GM21717 (cell line): ENCODE measurements around the gene CRISPLD2.

Source experiments
- ATAC-seq: cut with Tn5 transposase; IDR thresholded peaks from one replicate; pipeline ENCODE4 v1.9.1; 2021; ENCODE audit warnings: mild to moderate bottlenecking, moderate library complexity; ENCODE audit not compliant: unreplicated experiment

Gene CRISPLD2

DNA sequence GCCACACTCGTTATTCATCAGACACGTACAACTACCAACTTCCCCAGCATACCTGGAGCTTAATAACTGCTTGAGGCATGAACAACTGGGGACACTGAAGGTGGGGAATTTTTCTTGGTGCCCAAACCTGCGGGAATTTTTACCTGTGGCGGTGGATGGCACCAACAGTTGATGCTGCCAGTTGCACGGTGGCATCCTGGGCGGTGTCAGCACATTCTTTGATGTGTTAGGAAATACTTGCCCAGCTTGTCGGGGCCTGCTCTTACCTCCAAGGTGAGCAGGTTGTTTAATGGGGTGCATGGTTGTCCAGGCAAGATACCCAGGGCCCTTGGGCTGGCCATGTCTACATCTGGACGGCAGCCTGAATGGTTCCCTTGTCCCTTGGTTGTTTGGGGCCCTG, 79.6 kb downstream of the CRISPLD2 start:
- ATAC-seq: no peak

DNA sequence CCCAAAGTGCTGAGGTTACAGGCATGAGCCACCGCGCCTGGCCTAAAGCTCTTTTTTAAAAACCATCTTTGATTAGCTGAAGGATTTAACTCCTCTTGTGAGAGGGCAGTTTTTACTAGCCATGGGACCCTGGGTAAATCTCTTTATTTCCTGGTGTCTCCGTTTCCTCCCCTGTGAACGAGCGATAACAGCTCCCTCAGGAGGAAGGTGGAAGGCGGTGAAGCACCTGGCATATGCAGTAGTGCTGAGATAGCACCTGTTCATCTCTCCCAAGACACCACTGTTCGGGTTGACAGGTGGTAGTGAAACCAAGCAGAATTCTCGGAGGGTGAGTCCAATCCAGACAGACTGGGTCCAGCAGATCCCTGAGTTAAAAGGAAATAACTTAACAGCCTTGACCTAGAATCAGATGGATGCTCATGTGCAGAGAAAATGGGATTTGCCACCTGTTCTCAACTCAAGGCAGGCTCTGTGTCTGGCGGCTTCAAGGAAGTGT, 86.2 kb downstream of the CRISPLD2 start:
- ATAC-seq: no peak

DNA sequence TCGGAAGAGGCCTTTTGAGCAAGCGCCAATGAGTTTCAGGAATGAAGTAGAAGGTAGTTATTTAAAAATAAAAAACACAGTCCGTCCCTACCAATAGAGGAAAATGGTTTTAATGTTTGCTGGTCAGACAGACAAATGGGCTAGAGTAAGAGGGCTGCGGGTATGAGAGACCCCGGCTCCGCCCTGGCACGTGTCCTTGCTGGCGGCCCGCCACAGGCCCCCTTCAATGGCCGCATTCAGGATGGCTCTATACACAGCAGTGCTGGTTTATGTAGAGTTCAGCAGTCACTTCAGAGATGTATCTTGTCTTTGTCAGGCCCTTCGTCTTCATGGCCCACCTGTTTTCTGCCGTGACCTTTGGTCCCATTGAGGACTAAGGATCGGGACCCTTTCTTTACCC, 87.3 kb downstream of the CRISPLD2 start:
- no peak for ATAC-seq

DNA sequence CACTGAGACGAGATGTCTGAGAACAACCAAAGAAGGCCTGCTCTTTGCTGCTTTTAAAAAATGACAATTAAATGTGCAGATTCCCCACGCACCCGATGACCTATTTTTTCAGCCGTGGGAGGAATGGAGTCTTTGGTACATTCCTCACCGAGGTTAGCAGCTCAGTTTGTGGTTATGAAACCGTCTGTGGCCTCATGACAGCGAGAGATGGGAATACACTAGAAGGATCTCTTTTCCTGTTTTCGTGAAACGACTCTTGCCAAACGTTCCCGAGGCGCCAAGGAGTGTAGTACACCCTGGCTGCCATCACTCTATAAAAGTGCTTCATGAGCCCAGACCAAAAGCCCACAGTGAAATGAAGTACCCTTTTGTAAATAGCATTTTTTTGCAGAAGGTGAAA, 87.8 kb downstream of the CRISPLD2 start:
- ATAC-seq: no peak

DNA sequence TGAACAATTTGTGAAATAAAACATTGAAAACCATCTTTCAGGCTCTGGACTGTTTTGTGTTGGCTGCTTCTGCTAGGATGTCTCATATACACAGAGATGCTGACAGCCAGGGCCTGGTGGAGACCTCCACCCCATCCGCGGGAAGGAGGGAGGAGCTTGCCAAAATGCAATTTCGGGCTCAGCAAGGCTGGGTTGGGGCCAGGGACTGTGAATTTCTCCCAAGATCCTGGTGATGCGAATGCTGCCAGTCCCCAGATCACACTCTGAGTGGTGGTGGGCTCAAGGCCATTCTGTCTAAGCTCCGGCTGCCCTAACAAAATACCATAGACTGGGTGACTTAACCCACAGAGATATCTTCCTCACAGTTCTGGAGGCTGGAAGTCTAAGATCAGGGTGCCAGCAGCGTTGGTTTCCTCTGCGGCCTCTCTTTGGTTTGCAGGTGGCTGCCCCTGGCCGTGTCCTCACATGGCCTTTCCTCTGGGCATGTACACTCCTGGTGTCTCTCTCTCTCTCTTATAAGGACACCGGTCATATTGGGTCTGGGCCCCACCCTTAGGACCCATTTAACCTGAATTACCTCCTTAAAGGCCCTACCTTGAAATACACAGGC, 89.8 kb downstream of the CRISPLD2 start:
- no peak for ATAC-seq

DNA sequence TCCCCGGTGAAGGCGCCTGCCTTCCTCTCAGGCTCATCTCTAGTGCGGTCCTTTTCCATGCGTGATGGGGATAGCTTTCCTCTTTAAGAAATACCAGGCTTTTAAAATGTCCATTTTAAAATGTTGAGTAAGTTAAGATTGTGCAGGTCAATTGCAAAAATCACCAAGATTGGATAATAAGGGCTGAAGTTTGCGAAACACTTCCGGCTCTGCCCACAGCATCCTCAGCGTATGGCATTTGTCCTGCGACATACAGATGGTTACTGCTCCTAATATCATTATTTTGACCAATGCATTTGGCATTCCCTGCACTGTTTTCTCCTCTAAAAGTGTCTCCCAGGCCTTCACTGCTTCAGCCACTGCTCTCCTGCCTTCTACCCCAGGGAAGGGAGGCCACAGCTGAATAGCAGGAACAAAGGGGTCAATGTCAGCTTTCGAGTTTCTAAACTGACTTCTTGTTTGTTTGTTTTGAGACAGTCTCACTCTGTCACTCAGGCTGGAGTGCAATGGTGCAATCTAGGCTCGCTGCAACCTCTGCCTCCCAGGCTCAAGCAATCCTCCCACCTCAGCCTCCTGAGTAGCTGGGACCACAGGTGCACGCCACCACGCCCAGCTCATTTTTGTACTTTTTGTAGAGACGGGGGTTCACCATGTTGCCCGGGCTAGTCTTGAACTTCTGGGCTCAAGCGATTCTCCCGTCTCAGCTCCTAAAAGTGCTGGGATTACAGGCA, 91.9 kb downstream of the CRISPLD2 start:
- no peak for ATAC-seq

DNA sequence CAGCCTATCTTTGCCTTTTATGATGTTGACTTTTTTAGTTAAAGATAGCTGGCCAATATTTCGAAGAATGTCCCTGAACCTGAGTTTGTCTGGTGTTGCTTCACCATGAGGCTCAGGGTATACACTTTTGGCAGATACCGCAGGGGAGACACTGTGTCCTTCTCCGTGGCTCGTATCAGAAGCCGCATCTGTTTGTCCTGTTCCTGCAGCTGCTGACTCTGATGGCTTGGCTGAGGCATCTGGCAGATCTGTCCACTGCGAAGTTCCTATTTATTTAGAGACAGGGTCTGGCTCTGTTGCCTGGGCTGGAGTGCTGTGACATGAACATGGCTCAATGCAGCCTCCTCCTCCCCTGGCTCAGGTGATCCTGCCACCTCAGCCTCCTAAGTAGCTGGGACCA, 93.5 kb downstream of the CRISPLD2 start:
- ATAC-seq: no peak

DNA sequence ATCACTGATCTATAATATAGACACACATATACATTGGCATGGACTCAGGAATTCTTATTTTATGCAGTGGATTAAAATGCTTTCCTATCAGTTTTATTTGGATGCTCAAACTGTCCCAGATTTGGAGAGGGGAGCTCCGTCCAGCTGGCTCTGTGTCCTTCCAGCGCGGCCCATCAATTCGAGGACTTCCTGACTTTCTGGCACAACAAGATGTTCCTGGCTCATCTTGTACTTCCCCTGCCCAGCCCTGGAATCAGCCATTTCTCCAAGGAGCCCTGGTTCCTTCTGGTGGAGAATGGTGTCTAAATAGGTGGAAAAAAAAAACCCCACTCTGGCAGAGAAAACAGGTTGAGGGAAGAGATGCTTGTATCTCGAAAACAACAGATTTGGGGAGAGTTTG, 94.5 kb downstream of the CRISPLD2 start:
- ATAC-seq: no peak

DNA sequence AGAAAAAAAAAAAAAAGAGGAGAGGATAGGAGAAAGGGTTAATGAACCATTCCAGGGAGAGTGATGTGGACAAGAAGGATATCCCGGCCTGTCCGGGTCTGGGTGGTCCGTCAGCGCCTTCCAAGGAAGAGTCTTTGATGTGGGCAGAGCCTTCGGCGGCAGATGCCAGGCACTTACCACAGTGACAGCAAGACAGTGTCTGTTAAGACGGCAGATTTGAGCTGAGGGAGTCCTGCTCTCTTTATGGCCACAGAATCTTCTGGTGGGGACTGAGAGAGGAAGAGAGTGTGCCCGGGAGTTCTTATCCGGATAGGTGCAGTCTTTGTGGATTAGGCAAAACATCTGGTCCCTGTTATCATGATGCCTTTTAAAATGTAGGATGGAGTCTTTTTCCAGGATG, 96.4 kb downstream of the CRISPLD2 start:
- no peak for ATAC-seq

DNA sequence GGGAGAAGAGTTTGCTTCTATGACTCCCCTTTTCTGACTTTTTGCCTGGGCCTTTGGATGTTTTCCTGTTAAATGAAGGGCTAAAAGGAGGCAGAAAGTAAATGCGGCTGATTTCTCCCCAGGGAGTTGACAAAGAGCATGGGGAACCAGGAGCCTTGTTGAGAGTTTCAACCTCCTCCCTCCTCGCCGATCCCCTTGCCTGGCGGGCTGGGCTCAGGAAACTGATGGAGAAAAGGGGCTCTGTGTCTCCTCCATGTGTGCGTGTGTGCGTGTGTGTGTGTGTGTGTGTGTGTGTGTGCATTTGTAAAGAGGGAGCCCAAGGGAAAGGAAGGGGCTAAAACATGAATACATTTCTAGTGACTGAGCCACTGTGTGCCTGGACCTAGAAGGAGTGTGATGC, 97.1 kb downstream of the CRISPLD2 start:
- no peak for ATAC-seq

DNA sequence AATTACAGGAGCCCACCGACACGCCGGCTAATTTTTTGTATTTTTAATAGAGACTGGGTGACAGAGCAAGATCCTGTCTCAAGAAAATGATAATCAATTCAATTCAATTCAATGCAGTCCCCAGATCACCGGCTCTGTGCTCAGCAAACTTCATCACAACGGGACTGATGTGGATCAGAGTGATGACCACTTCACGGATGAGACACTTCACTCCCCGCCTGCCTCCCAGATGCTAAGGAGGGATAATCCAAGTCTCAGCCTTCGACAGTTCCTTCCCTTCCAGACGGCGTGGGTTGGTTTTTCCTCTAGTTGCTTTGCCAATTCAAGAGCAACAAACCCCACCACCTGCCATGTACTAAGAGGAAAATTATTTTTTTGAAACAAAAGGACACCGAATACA, 97.7 kb downstream of the CRISPLD2 start:
- no peak for ATAC-seq

DNA sequence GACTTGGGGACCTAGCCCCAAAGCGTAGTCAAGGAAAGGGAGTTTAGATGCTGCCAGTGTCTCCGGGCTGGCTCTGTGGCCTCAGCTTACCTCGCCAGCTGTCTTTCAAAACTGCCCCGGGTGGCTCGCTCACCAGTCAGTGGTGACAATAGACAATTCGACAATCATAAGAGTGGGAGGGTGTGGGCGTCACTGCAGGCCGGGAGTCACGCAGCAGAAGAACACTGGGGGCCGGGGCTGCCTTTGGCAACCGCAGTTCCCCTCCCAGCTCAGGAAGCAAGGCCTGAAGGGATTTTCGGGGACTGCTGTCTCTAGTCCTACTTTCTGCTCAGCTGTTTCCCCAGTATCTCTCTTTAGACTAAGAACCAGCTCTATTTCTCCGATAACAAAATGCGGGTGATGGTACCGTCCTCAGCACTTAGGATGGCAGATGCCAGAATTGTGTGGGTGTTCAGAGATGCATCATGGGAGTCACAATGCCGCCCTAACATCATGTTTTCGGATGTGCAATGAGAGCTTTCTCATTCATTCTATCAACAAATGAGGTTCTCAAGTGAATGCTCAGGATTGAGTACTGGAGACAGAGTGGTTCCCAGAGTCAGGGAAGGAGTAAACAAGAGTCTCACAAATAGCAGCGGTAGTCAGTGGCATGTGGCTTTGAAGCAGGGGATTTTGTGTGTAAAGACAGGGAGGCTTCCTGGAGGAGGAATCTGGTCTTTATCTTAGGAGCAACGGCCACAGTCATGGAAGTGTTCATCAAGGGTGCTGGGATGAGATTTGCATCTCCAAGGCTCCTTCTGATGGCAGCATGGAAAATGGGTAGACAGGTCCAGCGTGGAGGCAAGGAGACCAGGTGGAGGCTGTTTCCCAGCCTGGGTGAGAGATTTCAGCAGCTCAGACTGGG, 98.5 kb downstream of the CRISPLD2 start:
- no peak for ATAC-seq

DNA sequence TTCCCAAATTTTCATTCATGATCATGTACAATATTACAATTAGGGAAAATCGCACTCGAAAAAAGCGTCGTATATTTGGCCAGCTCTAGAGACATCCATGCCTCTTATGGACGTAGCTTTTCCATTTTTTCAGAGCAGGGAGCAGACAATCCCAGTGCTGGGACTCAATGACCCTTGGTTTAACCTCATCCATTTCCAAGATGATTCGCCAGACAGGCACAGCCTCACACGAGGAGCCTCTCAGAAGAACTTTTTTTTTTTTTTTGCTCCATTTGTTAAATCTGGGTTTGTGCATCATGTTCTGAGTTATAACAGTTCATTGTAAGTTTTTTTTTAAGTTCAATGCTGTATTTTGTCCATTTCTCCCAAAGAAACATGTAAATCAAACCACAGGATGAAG, 99.5 kb downstream of the CRISPLD2 start:
- no peak for ATAC-seq

DNA sequence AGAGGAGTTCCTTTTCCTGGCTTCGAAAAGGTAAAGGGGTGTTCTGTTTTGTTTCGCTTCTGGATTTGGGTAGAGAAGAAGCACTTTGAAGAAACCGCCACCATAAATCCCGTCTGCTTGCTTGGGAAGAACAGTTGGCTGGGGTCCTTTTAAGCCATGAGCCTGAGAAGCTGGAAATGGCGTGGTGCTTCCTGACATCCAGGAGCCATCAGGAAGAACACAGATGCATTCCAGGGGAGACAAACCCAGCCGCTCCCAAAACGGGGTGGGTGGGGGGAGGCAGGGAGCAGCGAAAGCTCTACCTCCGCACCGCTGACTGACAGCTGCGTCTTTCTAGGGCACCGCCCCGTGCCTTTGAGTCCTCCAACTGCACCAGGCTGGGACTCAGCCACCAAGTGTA, 99.9 kb downstream of the CRISPLD2 start:
- no peak for ATAC-seq

DNA sequence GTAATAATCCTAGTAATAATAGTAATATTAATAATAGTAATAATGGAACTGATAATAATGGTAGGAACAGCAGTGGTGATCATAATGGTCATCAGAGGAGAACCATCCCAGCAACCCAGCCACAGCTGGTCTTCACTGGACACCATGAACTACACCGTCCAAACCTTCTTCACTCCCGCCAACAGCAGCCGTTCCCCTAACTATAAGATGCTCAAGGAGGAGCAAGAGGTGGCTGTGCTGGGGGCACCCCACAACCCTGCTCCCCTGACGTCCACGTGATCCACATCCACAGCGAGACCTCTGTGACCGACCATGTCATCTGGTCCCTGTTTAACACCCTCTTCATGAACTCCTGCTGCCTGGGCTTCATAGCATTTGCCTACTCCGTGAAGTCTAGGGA, 100.5 kb downstream of the CRISPLD2 start:
- no peak for ATAC-seq

DNA sequence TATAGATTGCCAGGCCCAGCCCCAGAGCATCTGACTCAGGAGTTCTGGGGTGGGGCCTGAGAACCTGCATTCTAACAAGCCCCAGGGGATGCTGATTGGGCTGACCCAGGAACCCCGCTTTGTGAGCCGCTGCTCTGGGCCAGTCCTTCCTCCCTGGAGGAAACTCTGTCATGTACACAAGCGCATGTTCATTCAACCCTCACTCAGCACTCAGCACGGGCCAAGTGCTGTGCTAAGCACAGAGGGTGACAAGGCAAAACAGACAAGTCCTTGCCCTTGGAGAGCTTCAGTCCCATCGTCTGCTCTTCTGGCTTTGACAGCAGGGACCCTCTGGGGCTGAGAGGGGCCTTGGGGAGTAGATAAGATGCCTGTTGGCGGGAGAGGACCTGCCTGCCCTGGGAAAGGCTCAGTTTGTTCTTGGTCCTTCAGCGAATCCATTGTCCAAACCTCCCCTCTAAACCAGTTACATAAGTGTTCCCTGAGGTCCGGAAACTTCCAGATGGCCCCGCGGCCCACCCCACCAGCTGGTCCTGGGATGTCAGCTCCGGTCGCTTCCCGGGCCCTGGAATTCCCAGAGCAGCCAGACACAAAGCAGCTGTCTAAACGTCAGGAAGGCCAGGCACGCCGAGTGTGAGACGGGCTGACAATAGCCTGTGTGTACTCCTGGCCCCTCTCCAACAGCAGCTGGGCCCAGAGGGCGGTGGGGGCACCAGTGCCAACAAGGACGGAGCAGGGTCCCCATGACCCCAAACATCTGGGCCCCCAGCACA, 102.8 kb downstream of the CRISPLD2 start:
- ATAC-seq: no peak

DNA sequence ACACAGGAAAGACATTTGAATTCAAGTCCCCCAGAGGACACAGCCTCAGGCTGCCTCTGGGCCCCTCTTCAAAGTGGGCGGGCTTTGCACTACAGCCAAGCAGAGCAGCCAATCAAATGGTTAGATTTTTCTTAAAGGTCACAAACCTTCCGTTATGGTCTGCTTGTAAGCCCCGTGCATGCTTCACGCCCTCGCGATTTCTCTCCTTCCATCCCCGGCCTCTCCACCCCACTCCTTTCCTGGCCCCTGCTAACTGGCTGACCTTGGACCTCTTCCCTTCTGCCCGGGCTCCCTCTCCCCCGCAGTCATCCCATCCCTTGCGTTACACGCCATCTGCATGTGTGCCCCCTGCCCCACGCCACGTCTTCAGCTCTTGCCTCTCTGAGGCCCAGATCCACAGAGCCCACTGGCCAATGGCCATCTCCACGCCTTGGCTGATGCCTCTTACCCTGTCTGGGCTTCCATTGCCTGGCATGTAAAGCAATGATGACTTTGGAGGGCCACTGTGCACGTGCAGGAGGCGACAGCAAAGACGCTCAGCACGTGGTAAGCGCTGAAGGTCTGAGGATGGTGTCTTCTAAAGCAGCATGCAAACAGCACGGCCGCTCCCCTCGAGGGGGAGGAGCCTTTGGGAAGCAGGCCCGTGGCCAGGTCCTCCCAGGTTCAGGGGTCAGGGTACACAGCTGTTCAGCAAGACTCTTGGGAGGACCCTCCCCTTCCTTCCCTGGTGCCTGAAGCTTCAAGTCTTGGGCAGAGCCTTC, 104.7 kb downstream of the CRISPLD2 start:
- no peak for ATAC-seq

DNA sequence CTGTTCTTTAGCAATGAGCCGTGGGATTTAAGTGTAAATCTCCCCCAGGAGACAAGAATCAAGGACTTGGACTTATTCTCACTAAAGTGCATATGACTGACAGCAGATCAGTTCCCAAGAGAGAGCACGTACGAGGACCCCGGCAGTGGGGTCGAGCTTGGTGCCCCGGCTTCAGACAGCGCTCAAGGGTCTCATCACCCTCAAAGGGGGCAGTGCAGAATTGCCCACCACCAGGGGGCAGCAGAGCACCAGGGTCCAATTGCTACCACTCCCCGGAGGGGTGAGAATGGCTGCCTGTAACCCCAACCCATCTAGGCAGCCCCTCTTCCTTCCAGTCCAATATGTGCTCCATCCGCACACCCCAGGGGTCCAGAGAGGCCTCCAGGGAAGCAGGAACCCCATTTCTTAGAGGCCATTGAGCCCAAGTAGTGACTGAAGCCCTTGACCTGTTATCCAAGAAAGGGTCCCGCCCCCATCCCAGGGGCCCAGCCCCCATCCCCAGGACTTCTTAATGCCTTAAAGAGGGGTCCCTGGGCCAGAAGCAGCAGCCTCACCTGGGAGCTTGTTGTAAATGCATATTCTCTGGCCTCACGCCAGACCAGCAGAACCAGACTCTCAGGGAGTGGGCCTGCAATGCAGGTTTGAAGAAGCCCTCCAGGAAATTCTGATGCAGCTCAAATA, 105.4 kb downstream of the CRISPLD2 start:
- ATAC-seq: no peak

DNA sequence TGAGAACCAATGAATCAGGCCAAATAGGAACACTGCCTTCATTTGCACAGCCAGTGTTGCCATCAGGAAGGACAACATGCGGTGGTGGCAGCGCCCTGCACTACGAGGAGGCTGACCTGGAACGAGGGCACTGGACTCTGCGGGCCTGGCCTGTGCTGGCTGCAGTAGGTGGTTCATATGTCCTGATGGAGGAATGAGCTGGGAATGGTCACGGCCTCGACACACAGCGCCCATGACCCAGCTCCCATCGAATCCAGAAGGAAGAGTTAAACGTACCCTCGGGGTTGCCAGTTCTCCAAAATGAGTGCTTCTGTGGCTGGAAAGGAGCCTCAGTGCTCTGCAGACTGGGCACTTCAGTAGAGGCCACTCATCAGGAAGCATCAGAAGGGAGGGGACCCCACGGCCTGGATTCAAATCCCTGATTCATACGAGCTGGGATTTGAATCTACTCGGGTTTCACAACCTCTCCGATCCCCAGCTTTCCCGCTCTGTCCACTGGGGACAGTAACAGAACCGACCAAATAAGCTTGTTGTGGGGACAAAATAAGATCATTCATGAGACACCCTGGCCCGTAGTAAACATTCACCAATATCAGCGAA, 106.1 kb downstream of the CRISPLD2 start:
- ATAC-seq: no peak
